Stimulated activated CD8-positive, alpha-beta memory T cell treated with anti-CD3 and anti-CD28 coated beads, Interleukin-15, amount 100 ng/mL, for 48 hours (primary cell): ENCODE measurements around the gene SNX30.
A peak's percentile ranks its signal among the peaks of the same experiment; 100 is the strongest.

Experiments
- DNase-seq, 2 donors: peaks; one replicate each; pipeline ENCODE4 v3.0.0-alpha.2; 2020; ENCODE audit warnings: low read depth in 2 of 2

SNX30 gene

GRCh38 chr9:112858005-112858404 lies 107.4 kb downstream of the SNX30 start:
- no peak for DNase-seq

GRCh38 chr9:112858625-112859147 lies 108.1 kb downstream of the SNX30 start:
- no peak for DNase-seq

- DNase-seq: no peak
Measured at GRCh38 chr9:112860451-112860850, 109.9 kb downstream of the SNX30 start.

- DNase-seq: no peak
Measured at GRCh38 chr9:112861155-112861554, 110.6 kb downstream of the SNX30 start.

- no peak for DNase-seq
Measured at GRCh38 chr9:112861638-112862555, 111.3 kb downstream of the SNX30 start.

- no peak for DNase-seq
Measured at GRCh38 chr9:112863214-112863613, 112.7 kb downstream of the SNX30 start.

- no peak for DNase-seq
Measured at GRCh38 chr9:112863746-112864145, 113.2 kb downstream of the SNX30 start.

- DNase-seq: no peak
Measured at GRCh38 chr9:112864403-112864802, 113.8 kb downstream of the SNX30 start.

- DNase-seq: no peak
Measured at GRCh38 chr9:112864982-112865381, 114.4 kb downstream of the SNX30 start.

GRCh38 chr9:112866662-112867274 lies 116.2 kb downstream of the SNX30 start:
- no peak for DNase-seq

- peak in 1 of 2 donors; percentile 5 for DNase-seq
Measured at GRCh38 chr9:112867275-112867991, 116.9 kb downstream of the SNX30 start.

GRCh38 chr9:112868461-112868860 lies 117.9 kb downstream of the SNX30 start:
- no peak for DNase-seq

- DNase-seq: no peak
Measured at GRCh38 chr9:112869041-112869529, 118.5 kb downstream of the SNX30 start.

GRCh38 chr9:112869917-112870316 lies 119.4 kb downstream of the SNX30 start:
- no peak for DNase-seq

GRCh38 chr9:112870556-112870955 lies 120.0 kb downstream of the SNX30 start:
- DNase-seq: no peak

- DNase-seq: no peak
Measured at GRCh38 chr9:112872019-112872418, 121.5 kb downstream of the SNX30 start.

GRCh38 chr9:112873773-112874405 lies 123.3 kb downstream of the SNX30 start:
- DNase-seq: no peak

GRCh38 chr9:112878752-112879151 lies 128.2 kb downstream of the SNX30 start:
- no peak for DNase-seq

- DNase-seq: no peak
Measured at GRCh38 chr9:112880650-112881049, 130.1 kb downstream of the SNX30 start.

- no peak for DNase-seq
Measured at GRCh38 chr9:112881331-112881730, 130.8 kb downstream of the SNX30 start.

GRCh38 chr9:112884101-112884500 lies 133.5 kb downstream of the SNX30 start:
- DNase-seq: no peak

GRCh38 chr9:112884721-112885120 lies 134.2 kb downstream of the SNX30 start:
- DNase-seq: no peak
